Stimulated activated CD8-positive, alpha-beta memory T cell treated with anti-CD3 and anti-CD28 coated beads, Interleukin-15, amount 100 ng/mL, for 1 hour (primary cell): ENCODE results near the gene ICE2.
"Not testable (repeated sequence)": the region's sequence is repeated elsewhere in the genome, so short reads cannot be mapped to it uniquely, and the experiment has no call there.

Experiments
- DNase-seq: peaks from one replicate; pipeline ENCODE4 v3.0.0-alpha.2; 2020; ENCODE audit warnings: low read depth

ICE2 gene

GRCh38 chr15:60442763-60443162 lies 36.2 kb downstream of the ICE2 start:
- no peak for DNase-seq

GRCh38 chr15:60442031-60442650 lies 36.8 kb downstream of the ICE2 start:
- no peak for DNase-seq

- no peak for DNase-seq
Measured at GRCh38 chr15:60441331-60441730, 37.6 kb downstream of the ICE2 start.

- no peak for DNase-seq
Measured at GRCh38 chr15:60438646-60439045, 40.3 kb downstream of the ICE2 start.

GRCh38 chr15:60428935-60429334 lies 50.0 kb downstream of the ICE2 start:
- no peak for DNase-seq

- no peak for DNase-seq
Measured at GRCh38 chr15:60426870-60427508, 52.0 kb downstream of the ICE2 start.

- no peak for DNase-seq
Measured at GRCh38 chr15:60425461-60425860, 53.5 kb downstream of the ICE2 start.

GRCh38 chr15:60424006-60424405 lies 54.9 kb downstream of the ICE2 start:
- DNase-seq, result no peak

- DNase-seq, result no peak
Measured at GRCh38 chr15:60423537-60423936, 55.4 kb downstream of the ICE2 start.

- DNase-seq, result no peak
Measured at GRCh38 chr15:60421544-60421943, 57.4 kb downstream of the ICE2 start.

GRCh38 chr15:60420203-60420716 lies 58.7 kb downstream of the ICE2 start:
- no peak for DNase-seq

- no peak for DNase-seq
Measured at GRCh38 chr15:60419753-60420152, 59.2 kb downstream of the ICE2 start.

- DNase-seq, result no peak
Measured at GRCh38 chr15:60418096-60418495, 60.8 kb downstream of the ICE2 start.

- DNase-seq, result no peak
Measured at GRCh38 chr15:60417112-60417511, 61.8 kb downstream of the ICE2 start.

GRCh38 chr15:60416484-60416883 lies 62.5 kb downstream of the ICE2 start:
- DNase-seq, result no peak

GRCh38 chr15:60414016-60414682 lies 64.8 kb downstream of the ICE2 start:
- no peak for DNase-seq

- no peak for DNase-seq
Measured at GRCh38 chr15:60413231-60413824, 65.6 kb downstream of the ICE2 start.

GRCh38 chr15:60412807-60413206 lies 66.1 kb downstream of the ICE2 start:
- DNase-seq, result not testable (repeated sequence)

GRCh38 chr15:60411774-60412425 lies 67.0 kb downstream of the ICE2 start:
- no peak for DNase-seq

GRCh38 chr15:60410350-60410749 lies 68.6 kb downstream of the ICE2 start:
- DNase-seq, result not testable (repeated sequence)

- no peak for DNase-seq
Measured at GRCh38 chr15:60408463-60408981, 70.4 kb downstream of the ICE2 start.

GRCh38 chr15:60407415-60407805 lies 71.5 kb downstream of the ICE2 start:
- no peak for DNase-seq
